DMS 273 (cell line): Measurements from ENCODE around the gene FNDC3B.

Experiments
- DNase-seq: peaks from one replicate; lab custom pipeline; 2025; ENCODE audit not compliant: unreplicated experiment; lab: John Stamatoyannopoulos, UW

Gene FNDC3B

DNA sequence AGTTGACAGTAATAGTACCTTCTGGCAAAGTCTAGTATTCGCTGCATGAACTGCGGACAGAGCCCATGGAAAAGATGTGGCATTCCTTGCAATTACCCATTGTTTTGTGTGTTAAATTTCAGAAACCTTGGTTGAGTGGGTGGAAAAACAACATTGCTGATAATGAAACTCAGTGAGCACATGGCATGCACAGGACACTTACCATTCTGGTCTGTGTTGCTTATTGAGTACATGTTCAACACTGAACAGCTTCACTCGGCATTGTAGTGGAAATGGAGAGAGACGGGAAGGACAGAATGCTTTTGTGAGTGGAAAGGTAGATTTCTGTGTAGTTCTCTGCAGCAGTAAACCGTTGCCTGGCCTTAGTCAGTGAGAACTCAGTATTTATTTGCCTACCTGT lies 165.3 kb downstream of the FNDC3B start:
- DNase-seq, result no peak

DNA sequence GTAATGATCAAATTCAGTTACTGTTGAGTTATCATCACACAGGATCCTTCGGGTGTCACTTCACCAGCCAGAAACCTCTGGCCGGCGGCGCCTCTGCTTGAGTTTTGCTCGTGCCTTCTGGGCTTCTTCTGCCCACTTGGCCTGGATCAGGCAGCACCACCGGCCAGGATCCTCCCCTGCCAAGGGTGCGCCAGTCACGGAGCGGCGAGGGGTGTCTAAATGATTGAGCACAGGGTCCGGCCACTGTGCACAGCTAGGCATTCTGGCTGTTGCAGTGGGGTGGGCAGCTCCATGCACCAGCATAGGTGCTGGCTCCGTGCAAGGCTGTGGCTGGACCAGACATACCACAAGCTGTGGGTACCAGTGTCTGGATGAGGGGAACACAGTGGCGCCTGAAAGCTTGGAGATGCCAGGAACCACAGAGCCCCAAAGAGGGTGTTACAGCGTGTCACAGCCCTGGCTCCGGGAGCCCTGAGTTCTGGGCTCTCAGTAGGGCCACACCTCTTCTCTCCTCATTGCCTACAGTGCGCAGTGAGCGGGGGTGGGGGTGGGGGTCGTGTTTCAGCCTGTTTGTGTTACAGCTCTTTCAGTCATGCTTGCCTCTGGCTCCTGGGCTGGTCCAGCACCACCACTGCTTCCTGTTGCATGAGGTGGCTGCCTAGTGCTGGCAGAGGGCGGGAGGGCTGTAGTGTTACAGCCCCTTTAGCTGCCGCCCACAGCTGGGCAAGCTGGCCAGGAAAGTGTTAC lies 169.4 kb downstream of the FNDC3B start:
- DNase-seq, result no peak

DNA sequence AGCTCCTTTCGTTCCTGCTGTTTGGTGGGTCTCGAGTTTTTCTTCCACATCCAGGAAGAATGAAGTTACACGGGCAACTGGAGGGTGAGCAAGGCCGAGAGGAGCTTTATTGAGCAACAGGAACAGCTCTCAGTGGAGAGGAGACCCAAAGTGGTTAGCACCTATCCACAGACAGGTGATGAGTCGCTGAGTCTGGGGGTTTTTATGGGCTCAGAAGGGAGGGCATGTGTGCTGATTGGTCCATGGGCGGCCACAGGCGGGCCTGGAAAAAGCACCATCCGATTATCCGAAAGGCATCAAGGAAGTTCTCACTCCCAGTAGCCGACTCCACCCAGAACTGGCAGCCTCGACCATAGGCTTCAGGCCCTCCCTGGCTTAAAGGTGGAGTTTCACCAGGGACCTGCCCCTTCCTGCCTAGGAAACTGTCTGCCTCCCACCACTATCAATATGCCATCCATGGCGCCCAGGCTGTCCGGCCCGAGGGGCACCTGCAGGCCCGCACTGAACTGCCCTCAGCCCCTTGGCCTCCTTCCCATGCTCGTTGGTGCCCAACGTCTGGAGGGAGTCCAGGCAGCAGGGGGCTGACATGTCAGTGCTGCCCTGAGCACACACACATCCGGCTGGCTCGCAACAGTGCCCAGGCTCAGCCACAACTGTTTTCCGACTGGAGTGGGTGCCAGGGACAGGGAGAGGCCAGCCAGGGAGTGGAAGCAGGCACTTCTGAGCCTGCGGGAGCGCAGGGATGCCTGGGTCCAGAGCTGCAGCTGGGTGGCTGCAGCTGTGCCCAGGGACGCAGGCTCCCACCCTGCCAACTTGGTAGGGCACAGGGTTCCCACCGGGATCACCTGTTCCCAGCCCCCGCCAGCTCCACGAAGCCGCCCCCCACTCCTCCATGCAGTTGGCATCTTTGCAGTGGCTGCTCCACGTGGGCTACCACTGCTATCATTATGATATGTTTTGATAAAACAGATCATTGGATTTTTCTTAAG lies 170.2 kb downstream of the FNDC3B start:
- DNase-seq, result no peak

DNA sequence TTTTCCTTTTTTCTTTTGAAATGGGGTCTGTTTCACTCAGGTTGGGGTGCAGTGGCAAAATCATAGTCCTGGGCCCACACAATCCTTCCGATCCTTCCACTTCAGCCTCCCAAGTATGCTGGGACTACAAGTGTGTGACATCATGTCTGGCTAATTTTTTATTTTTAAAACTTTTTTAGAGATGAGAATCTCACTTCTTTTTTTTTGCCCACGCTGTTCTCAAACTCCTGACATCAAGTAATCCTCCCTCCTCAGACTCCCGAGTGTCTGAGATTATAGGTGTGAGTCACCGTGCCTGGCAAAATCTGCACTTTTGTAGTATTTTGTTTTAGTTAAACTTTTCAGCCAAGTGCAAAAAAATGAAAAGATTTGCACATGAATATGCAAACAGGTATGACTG lies 171.0 kb downstream of the FNDC3B start:
- DNase-seq, result no peak

DNA sequence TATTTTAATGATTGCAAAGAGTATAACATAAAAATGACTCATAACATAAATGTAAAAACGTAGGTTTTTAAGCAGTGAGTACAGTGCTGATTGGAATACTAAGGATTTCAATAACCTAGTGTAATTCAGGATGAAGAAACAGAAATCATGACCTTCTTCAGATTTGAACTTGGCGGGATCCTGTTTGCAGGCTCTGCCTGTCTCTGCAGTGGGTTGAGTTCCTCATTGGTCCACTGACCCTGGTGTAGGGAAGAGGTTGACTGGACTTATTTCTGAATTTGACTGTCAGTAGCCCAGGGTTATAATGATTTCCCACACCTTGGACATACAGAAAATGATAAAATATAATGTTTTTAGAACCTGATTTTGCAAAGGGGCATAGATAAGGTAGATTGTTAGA lies 171.7 kb downstream of the FNDC3B start:
- DNase-seq, result no peak

DNA sequence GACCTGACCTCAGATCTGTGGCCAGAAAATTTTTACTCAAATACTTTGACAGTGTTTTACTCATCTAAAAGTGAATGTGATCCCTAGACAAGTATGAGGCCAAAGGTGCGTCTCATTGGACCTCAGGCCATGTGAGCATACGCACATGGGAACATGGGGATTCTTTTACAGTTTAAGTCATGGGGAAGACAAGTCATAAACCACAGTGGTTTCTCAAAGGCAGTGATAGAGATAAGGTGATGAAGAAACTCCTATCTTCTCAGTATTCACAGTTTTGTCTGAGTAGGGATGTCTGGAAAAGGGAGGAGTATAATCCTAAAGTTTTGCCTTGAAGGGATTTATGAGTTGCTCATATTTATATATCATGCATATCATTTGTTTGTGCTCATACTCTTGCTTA lies 173.8 kb downstream of the FNDC3B start:
- no peak for DNase-seq

DNA sequence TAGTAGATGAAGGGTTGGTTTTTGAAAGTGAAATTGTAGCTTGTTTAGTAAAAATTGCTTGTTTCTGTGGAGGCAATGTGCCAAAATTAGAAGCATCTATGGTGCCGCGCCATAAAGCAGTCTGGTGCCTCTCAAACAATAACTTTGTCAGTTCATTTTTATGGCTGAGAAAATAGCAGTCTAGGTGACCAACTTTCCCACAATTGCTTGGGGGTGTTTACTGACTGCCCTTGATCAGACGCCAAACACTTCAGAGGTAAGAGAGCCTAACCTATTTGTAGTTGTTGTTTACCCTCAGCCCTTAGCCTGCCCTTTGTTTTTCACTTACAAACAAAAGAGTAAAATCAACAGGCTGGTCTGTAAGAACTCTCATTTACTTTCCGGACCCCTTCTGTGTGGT lies 174.5 kb downstream of the FNDC3B start:
- no peak for DNase-seq

DNA sequence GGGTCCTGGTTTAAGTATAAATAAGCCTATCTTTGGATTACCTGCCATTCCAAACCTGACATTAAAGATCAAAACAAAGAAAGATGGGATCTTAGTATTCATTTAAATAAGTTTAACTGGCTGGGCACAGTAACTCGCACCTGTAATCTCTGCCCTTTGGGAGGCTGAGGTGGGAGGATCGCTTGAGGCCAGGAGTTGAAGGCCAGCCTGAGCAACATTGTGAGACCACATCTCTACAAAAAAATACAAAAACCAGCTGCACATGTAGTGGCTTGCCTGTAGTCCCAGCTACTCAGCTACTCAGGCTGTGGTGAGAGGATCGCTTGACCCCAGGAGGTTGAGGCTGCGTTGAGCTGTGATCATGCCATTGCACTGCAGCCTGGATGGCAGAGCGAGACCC lies 176.9 kb downstream of the FNDC3B start:
- DNase-seq, result no peak

DNA sequence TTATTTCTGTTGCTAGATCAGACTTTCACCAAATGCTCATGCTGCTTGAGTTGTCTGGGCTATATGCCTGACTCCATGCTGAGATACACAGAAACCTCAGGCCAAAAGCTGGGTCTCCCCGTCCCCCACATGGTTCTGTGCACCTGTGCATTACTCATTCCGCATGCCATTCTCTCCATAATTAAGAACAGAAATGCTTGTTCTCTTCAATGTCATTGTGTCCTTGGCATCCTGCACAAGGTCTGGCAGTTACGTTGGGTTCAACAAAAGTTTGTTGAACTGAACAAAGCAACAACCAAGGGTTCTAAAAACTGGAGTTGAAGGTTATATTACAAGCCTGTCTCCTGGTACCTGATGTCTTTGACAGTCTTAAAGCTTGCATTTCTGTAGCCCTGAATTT lies 177.5 kb downstream of the FNDC3B start:
- DNase-seq, result no peak

DNA sequence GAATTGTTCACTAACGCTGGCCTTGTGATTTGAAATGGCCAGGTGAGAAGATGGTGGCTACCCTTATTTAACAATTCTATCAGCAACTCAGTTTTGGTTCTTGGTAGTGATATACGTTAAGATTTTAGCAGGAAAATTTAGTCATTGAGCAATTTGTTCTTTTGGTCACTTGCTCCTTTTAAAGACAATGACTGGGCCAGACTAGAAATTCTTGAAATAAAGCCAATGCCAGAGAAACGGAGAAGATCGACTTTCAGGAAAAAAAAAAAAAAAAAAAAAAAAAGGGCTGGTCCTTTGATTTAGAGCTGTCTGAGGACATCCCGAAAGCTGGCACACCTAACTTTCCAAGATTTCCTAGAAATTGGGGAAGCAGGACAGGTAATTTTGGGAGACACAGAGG lies 178.5 kb downstream of the FNDC3B start:
- no peak for DNase-seq

DNA sequence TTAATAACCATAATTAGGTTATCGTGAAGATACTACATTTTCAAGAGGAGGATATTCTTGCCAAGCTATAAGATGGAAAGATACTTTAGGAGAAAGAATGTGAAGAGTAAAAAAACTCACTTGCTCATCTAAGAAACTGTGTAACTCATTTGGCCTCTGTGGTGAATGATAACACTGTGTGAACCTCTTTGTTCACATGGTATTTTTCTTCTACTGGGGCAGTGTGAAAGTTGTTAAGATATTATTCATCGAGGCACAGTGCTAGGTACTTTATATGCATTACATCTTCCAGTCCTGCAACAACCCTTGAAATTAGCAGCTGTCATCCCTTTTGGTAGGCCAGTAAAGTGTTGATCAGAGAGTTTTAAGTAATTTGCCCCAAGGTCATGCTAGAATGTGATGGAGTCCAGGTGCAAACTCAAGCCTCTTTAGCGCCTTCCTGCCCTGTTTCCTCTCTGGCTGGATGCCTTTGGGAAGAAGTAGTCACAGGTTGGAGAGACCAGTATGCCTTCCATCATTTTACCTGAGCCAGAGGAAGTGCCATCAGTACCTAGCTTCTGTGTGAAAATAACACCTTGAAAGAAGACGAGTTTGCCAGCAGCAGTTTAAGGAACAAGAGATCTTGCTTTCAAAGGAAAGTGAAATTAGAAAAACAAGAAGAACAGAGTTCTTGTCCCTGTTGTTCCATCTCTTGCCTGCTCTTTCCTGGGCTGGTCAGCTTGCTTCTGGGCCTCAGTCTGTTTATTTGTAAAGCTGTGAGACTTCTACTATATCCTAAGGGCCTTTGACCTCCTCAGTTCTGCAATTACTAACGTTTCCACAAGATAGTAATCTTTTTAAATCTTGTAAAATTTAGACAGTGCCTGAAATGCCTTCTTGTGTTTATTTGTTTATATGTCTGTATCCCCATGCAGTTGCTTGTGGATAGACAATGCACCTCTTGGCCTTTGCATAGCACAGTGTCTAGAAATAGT lies 179.3 kb downstream of the FNDC3B start:
- no peak for DNase-seq

DNA sequence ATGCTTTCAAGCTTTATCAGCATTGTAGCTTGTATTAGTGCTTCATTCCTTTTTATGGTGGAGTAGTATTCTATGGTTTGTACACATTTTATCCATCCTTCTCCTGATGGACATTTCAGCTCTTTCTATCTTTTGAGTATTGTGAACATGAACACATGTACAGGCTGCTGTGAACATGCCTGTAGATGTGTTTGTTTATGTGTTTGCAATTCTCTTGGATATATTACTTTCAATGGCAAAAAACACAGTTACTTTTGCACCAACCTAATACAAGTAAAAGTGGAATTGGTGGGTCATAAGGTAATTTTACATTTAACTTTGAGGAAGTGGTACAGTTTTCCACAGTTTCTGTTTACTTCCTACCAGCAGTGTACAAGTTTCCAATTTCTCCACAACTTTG lies 180.4 kb downstream of the FNDC3B start:
- DNase-seq, result no peak

DNA sequence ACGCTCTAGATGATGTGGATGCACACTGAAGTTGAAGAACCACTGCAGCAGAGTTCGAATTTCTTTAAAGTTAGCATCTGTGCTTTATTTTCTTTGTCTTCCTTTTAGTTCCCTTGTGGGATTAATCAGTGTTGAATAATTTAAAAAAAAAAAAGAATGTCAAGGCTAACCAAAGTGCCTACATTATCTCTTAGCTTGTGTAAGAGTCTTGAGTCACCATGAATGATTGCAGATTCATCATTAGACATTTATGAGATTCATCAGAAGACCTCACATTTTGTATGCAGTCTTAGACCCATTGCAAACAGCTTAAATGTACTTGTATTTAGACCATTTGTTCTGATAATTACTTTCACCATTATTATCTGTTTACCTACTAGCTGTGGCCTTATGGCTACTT lies 182.2 kb downstream of the FNDC3B start:
- DNase-seq, result no peak

DNA sequence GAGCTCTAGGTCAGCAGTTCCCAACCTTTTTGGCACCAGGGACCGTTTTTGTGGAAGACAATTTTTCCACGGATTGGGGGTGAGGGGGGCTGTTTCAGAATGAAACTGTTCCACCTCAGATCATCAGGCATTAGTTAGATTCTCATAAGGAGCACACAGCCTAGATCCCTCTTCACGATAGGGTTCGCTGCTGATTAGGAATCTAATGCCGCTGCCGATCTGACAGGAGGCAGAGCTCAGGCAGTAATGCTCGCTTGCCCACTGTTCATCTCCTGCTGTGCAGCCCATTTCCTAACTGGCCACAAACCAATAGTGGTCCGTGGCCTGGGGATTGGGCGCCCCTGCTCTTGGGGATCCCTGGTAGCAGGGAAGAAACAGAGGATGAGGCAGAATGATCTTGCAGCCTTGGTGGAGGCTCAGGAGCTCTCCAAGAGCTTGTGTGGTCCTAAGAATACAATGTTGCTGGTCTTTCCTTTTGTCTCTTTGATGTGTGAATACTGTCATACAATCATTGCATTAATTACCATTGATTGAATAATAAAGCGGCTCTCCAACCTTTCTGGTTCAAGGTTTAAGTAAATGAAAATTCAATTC lies 183.2 kb downstream of the FNDC3B start:
- DNase-seq, result no peak

DNA sequence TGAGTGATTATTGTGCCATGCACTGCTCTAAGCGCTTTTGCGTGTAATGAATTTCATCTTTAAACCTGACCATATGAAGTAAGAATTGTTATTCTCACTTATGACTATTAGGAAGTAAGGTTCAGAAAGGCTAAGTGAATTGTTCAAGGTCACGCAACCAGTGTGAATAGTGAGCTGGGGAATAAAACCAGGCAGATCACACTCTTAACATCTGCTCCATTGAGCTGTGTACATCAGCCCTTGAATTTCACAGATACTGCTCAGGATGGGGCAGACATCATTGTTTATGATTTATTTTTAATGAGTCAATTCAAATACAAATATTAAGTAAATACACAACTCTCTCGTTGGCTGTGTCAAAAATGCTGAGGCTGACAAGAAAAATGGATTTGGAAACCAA lies 184.5 kb downstream of the FNDC3B start:
- DNase-seq, result no peak

DNA sequence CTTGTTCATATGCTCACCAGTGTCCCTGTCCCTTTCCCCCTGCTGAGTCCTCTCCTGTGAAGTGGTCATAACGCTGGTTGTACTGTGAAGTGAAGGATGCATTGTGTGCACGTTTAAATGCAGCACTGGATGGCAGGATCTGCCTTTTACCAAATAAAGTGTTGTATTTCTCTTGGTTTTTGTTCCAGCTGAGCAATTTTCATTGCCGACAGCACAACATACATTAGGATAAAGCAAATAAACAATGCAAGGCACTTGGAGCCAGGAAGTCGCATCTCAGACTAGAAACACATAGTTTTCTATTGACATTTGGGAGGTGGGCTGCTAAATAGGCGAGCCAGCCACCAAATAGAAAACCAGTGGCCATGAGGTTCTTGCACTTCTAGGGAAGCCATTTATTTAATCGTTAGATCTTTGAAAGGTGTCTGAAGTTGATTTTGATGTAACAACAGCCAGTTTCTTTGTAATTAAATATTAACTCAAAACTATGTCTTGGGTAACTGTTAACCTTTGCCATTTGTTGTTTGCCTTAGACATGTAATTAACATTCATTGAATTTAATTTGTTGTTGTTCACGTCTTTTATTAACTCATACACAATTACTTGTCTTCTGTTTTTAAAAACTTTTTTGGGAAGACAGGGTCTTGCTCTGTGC lies 185.3 kb downstream of the FNDC3B start:
- DNase-seq, result no peak

DNA sequence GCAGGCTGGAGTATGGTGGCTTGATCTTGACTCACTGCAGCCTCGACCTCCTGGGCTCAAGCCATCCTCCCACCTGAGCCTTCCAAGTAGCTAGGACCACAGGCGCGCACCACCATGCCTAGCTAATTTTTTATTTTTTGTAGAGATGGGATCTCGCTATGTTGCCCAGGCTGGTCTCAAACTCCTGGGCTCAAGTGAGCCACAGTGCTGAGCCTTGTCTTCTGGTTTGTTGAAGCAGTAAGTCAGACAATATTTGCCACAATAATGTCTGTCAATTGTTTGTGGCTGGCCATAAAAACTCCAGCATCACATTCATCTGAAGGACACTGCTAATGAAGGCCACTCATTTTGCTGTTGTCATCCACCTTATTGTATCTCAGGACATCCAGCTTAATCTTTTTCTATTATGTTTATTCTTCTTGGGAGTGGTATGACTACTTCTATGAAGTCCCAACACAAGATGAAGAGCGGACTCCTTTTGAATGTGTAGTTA lies 185.9 kb downstream of the FNDC3B start:
- DNase-seq, result no peak

DNA sequence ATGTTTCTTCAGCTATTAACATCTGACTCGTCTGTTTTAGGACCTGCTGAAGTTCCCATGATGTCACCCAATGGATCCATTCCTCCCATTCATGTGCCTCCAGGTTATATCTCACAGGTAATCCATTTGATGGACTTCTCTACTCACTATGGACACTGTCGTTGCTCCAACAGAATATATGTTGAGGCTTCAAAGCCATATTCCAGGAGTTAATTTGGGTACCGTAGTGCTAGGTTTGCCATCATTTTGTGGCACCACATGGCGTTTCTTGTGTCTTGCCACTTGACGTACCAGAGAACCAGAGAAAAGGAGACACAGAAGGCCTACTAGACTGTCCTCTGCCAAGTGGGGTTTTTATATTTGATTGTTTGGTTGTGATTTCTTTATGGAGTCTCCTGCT lies 187.5 kb downstream of the FNDC3B start:
- no peak for DNase-seq

DNA sequence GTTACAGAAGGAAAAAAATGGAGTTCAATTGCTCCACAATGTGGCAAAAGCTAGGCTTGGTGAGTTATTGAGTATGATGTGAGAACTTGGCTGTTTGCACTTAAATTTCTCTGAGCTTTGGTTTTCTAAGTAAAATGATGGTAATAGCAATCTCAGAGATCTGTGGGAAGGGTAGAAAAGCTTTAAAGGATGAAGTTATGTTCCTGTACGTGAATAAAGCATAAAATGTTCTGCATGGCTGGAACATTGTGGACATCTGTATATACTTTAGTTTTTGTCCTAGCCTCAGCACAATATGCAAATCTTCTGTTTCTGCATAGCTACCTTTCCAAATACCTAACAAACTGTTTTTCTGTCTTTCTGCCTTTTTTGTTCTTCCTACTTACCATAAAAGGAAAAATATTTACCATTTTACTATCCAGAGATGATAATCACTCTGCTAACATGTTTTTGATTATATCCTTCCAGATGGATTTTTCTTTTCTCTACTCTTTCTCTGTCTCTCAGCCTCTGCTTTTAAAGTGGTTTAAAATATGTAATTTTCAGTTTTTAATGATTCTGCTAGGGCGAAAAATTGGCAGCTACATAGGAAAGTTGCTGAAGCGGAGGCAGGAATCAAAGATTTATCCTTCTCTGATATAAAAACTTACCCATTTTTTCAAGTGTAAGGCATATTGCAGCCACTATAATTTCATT lies 188.1 kb downstream of the FNDC3B start:
- DNase-seq, result no peak
